Islet of Langerhans (tissue), 1 donor: ENCODE data around the gene OR11H6.
"Not testable (repeated sequence)": the region's sequence is repeated elsewhere in the genome, so short reads cannot be mapped to it uniquely, and the experiment has no call there.

Experiments
- FAIRE-seq: peaks from one replicate; lab custom pipeline; 2011; peaks lifted over from hg19 to GRCh38; lab: Jason Lieb, UNC

The OR11H6 gene

GRCh38 chr14:20223410-20223809 is at the start of gene OR11H6:
OR11H6 (plus strand) TSS chr14:20223710; CDS start chr14:20223710, 0 bp downstream.
- FAIRE-seq: no peak

- FAIRE-seq: not testable (repeated sequence)
Measured at GRCh38 chr14:20174205-20174604, 49.3 kb upstream of the OR11H6 start.

- no peak for FAIRE-seq
Measured at GRCh38 chr14:20176330-20176729, 47.2 kb upstream of the OR11H6 start.

GRCh38 chr14:20177433-20177974 is 46.0 kb upstream of the OR11H6 start:
- FAIRE-seq: no peak

- FAIRE-seq: no peak
Measured at GRCh38 chr14:20179218-20179617, 44.3 kb upstream of the OR11H6 start.

GRCh38 chr14:20179880-20180279 is 43.6 kb upstream of the OR11H6 start:
- FAIRE-seq: no peak

- FAIRE-seq: no peak
Measured at GRCh38 chr14:20180486-20180885, 43.0 kb upstream of the OR11H6 start.

GRCh38 chr14:20184181-20184580 is 39.3 kb upstream of the OR11H6 start:
- no peak for FAIRE-seq

- FAIRE-seq: no peak
Measured at GRCh38 chr14:20190596-20190995, 32.9 kb upstream of the OR11H6 start, which contains the start of gene OR11G2. OR11G2 (plus strand) TSS chr14:20190896; CDS start chr14:20197438, 6,542 bp downstream.

- no peak for FAIRE-seq
Measured at GRCh38 chr14:20191396-20191795, 32.1 kb upstream of the OR11H6 start.

- FAIRE-seq: no peak
Measured at GRCh38 chr14:20194101-20194500, 29.4 kb upstream of the OR11H6 start.

GRCh38 chr14:20195170-20195569 is 28.3 kb upstream of the OR11H6 start:
- not testable (repeated sequence) for FAIRE-seq

GRCh38 chr14:20195911-20196310 is 27.6 kb upstream of the OR11H6 start:
- FAIRE-seq: no peak

- no peak for FAIRE-seq
Measured at GRCh38 chr14:20197459-20197858, 26.1 kb upstream of the OR11H6 start.

GRCh38 chr14:20198991-20199390 is 24.5 kb upstream of the OR11H6 start:
- no peak for FAIRE-seq

- FAIRE-seq: no peak
Measured at GRCh38 chr14:20204721-20205120, 18.8 kb upstream of the OR11H6 start.

GRCh38 chr14:20209595-20209994 is 13.9 kb upstream of the OR11H6 start:
- no peak for FAIRE-seq

- not testable (repeated sequence) for FAIRE-seq
Measured at GRCh38 chr14:20212406-20212805, 11.1 kb upstream of the OR11H6 start.

GRCh38 chr14:20215196-20215595 is 8.3 kb upstream of the OR11H6 start:
- no peak for FAIRE-seq

- FAIRE-seq: no peak
Measured at GRCh38 chr14:20219033-20219432, 4.5 kb upstream of the OR11H6 start.

GRCh38 chr14:20228681-20229080 is 5.2 kb downstream of the OR11H6 start, which contains the start of gene OR11H7:
OR11H7 (plus strand) TSS chr14:20228981.
- no peak for FAIRE-seq

- FAIRE-seq: not testable (repeated sequence)
Measured at GRCh38 chr14:20235415-20235814, 11.9 kb downstream of the OR11H6 start.

GRCh38 chr14:20247646-20248246 is 24.2 kb downstream of the OR11H6 start:
- FAIRE-seq: no peak

- no peak for FAIRE-seq
Measured at GRCh38 chr14:20262642-20263128, 39.2 kb downstream of the OR11H6 start.
